ENCODE data around the gene MFAP4. TPM values are rescaled to one million over a fixed set of nuclear protein-coding genes. Genes with fewer than 3 reads are reported as not detected.

Gene MFAP4
- total RNA-seq, 4 donors from 2014 or later: 89.3 to 282 (median 165) TPM

DNA sequence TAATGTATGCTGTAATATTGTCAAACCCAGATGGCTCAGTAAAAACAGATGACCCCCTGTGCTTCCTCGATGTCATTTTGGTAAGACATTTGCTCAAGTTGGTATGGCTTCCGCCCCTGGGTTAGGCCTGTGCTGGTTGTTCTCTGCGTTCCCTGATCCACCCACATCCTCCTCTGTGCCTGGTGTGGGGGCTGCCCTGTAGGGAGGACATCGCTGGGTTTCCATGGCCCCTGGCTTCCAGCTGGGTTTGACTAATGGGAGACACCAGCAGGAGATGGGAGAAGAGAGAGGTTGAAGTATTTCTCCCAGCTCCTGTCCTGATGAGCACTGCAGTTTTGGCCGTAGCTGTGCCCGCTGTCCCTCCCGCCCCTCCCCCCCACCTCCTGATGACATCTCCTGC, 4.4 kb upstream of the MFAP4 start:
- Histone ChIP-seq H3K27ac (peak overlapping the region in 1 of 4 donors; percentile 97), H3K36me3 (no peaks in the 10 kb centered on the region), H3K27me3 (no peaks in the 10 kb centered on the region), H3K4me3 (no peak overlapping the region), H3K4me1 (peaks cover 11 to 67% (median 34%) of the 10 kb centered on the region in 3 donors), H3K9me3 (no peaks in the 10 kb centered on the region)
- ATAC-seq: no peak
- WGBS, 2 donors (ENCODE audit: low coverage in 1 of 2): 71 to 91% methylated on average over 1 to 4 of the region's 7 CpGs
- no peak for TF ChIP-seq CTCF (IDR thresholded peaks at IDR 0.05)
- no peak for TF ChIP-seq EP300 (IDR thresholded peaks at IDR 0.05)
- TF ChIP-seq POLR2A (IDR thresholded peaks at IDR 0.05): no peak
- TF ChIP-seq POLR2AphosphoS5 (IDR thresholded peaks at IDR 0.05): no peak

DNA sequence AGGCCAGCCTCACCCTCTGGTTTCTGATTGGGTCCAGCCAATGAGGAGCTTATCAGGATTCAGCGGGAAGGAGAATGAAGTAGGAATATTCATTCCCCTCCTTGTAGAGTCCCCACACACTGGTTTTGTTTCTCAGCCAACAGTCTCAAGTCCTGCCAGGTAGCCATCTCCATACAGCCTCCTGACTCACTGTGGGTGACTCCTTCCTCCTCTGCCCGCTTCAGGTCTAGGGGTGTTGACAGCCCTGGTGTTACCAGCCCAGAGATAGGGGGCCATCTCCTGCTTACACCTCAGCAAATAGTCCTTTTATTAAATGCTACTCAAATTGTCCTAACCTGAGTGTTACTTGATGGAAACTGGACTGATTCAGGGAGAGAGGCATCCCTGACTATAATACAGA, 4.0 kb upstream of the MFAP4 start:
- ATAC-seq: no peak
- H3K36me3 ChIP-seq: no peaks in the 10 kb centered on the region
- peaks cover 11 to 72% (median 39%) of the 10 kb centered on the region in 3 donors for H3K4me1 ChIP-seq
- H3K9me3 ChIP-seq: no peaks in the 10 kb centered on the region
- WGBS, 2 donors (ENCODE audit: low coverage in 1 of 2): no CpG with 5 or more reads among the region's 2 CpGs
- TF ChIP-seq EP300 (IDR thresholded peaks at IDR 0.05) (no peak), POLR2A (IDR thresholded peaks at IDR 0.05) (no peak), CTCF (IDR thresholded peaks at IDR 0.05) (no peak), POLR2AphosphoS5 (IDR thresholded peaks at IDR 0.05) (no peak)
- H3K27ac ChIP-seq: peak overlapping the region in 3 of 4 donors; percentile 18 to 97 (median 96)
- no peaks in the 10 kb centered on the region for H3K27me3 ChIP-seq
- H3K4me3 ChIP-seq: no peak overlapping the region

GRCh38 chr17:19388791-19389785, 2.1 kb upstream of the MFAP4 start:
- Histone ChIP-seq H3K4me1 (peaks cover 11 to 91% (median 58%) of the 10 kb centered on the region in 3 donors), H3K36me3 (peaks cover 0 to under 1% of the 10 kb centered on the region in 2 donors), H3K27ac (peak overlapping the region; percentile 91 to 98 (median 96)), H3K4me3 (no peak overlapping the region), H3K27me3 (no peaks in the 10 kb centered on the region), H3K9me3 (no peaks in the 10 kb centered on the region)
- ATAC-seq: no peak
- WGBS, 2 donors (ENCODE audit: low coverage in 1 of 2): 41 to 54% methylated on average over 5 of the region's 5 CpGs
- TF ChIP-seq EP300 (IDR thresholded peaks at IDR 0.05) (no peak), POLR2A (IDR thresholded peaks at IDR 0.05) (no peak), POLR2AphosphoS5 (IDR thresholded peaks at IDR 0.05) (no peak), CTCF (IDR thresholded peaks at IDR 0.05) (no peak)

GRCh38 chr17:19387921-19388521, 1.0 kb upstream of the MFAP4 start:
- H3K27me3 ChIP-seq: no peaks in the 10 kb centered on the region
- no peaks in the 10 kb centered on the region for H3K9me3 ChIP-seq
- peak overlapping the region; percentile 91 to 98 (median 96) for H3K27ac ChIP-seq
- peak; percentile 37 for ATAC-seq
- TF ChIP-seq EP300 (IDR thresholded peaks at IDR 0.05) (no peak), POLR2A (IDR thresholded peaks at IDR 0.05) (no peak), CTCF (IDR thresholded peaks at IDR 0.05) (no peak), POLR2AphosphoS5 (IDR thresholded peaks at IDR 0.05) (no peak)
- H3K36me3 ChIP-seq: peaks cover 0 to 11% of the 10 kb centered on the region in 2 donors
- H3K4me1 ChIP-seq: peaks cover 11 to 99% (median 68%) of the 10 kb centered on the region in 3 donors
- H3K4me3 ChIP-seq: peak overlapping the region in 1 of 2 donors; percentile 44
- 67 to 83% methylated on average over 1 to 2 of the region's 2 CpGs for WGBS, 2 donors (ENCODE audit: low coverage in 1 of 2)
